ENCODE data around the gene DUSP11. TPM values are rescaled to one million over a fixed set of nuclear protein-coding genes. Genes with fewer than 3 reads are reported as not detected.
"Not testable (repeated sequence)": the region's sequence is repeated elsewhere in the genome, so short reads cannot be mapped to it uniquely, and the experiment has no call there.

Gene DUSP11
- total RNA-seq, 1 donor from 2014 or later = 29.8 TPM

DNA sequence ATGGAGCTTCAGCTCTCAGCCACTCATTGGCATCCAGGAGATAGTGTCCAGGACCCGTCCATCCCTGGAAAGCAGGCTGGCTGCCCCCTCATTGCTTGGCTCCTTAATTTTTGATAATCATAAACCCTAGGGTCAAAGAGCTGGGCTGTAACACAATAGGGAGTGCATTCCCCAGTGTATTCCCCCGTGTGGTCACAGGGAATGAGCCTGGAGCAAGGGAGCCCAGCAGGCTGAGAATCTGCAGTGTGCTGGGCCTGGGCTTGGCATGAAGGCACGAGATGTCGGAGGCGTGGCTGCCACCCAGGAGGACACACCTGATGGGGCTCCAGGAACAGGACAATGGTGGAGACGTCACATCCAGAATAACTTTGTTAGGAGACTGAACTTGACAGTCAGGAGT lies 61.5 kb downstream of the DUSP11 start:
- no peak overlapping the region for H3K4me3 ChIP-seq (ENCODE audit: low read depth, low read length)
- no peaks in the 10 kb centered on the region for H3K27me3 ChIP-seq (ENCODE audit: control insufficient read depth, insufficient read depth, low read length)
- no peak for DNase-seq (ENCODE audit: low read depth)
- H3K36me3 ChIP-seq (ENCODE audit: control insufficient read depth, insufficient read depth, low read length) = no peaks in the 10 kb centered on the region
- TF ChIP-seq, protein P1, sequence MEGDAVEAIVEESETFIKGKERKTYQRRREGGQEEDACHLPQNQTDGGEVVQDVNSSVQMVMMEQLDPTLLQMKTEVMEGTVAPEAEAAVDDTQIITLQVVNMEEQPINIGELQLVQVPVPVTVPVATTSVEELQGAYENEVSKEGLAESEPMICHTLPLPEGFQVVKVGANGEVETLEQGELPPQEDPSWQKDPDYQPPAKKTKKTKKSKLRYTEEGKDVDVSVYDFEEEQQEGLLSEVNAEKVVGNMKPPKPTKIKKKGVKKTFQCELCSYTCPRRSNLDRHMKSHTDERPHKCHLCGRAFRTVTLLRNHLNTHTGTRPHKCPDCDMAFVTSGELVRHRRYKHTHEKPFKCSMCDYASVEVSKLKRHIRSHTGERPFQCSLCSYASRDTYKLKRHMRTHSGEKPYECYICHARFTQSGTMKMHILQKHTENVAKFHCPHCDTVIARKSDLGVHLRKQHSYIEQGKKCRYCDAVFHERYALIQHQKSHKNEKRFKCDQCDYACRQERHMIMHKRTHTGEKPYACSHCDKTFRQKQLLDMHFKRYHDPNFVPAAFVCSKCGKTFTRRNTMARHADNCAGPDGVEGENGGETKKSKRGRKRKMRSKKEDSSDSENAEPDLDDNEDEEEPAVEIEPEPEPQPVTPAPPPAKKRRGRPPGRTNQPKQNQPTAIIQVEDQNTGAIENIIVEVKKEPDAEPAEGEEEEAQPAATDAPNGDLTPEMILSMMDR (IDR thresholded peaks at IDR 0.05; ENCODE audit: insufficient read depth, low read length, poor library complexity, severe bottlenecking) = no peak

DNA sequence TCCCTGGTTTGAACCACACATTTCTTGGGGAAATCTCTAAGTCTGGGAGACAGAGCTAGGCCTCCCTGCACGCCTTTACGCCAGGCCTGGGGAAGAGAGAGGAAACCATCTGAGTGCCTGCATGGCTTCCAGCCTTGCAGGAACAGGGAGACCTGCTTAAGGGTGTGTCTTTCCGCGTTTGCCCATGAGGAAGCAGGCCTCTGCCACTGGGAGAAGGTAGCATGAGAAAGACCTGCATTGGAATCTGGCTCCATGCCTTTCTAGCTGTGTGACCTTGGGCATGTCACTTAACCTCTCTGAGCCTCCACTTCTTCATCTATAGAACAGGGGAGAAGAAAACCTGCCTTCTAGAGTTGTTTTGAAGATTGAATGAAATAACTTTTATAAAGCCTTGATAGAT lies 62.2 kb downstream of the DUSP11 start:
- not testable (repeated sequence) for H3K27me3 ChIP-seq (ENCODE audit: control insufficient read depth, insufficient read depth, low read length); H3K36me3 ChIP-seq (ENCODE audit: control insufficient read depth, insufficient read depth, low read length); H3K4me3 ChIP-seq (ENCODE audit: low read depth, low read length); DNase-seq (ENCODE audit: low read depth)

DNA sequence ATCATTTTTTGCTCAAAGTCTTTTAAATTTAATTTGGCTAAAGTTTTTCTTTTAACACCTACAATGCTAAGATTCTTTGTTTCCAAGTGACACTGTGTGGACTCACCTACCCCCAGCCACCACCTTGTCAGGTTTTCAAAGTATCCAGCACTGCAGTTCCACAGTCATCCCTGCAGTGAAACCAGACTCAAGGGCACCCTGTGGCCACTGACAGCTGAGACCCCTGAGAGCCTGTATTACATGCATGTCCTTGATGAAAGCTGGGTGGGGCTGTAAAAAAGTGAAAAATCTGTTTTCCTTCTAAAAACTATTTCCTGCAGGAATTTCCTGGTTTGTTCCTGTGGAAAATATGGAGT lies 62.7 kb downstream of the DUSP11 start:
- Histone ChIP-seq H3K36me3 (ENCODE audit: control insufficient read depth, insufficient read depth, low read length) (no peaks in the 10 kb centered on the region), H3K27me3 (ENCODE audit: control insufficient read depth, insufficient read depth, low read length) (no peaks in the 10 kb centered on the region), H3K4me3 (ENCODE audit: low read depth, low read length) (no peak overlapping the region)
- TF ChIP-seq, protein P1 (IDR thresholded peaks at IDR 0.05; ENCODE audit: insufficient read depth, low read length, poor library complexity, severe bottlenecking) = no peak
- DNase-seq (ENCODE audit: low read depth) = no peak

DNA sequence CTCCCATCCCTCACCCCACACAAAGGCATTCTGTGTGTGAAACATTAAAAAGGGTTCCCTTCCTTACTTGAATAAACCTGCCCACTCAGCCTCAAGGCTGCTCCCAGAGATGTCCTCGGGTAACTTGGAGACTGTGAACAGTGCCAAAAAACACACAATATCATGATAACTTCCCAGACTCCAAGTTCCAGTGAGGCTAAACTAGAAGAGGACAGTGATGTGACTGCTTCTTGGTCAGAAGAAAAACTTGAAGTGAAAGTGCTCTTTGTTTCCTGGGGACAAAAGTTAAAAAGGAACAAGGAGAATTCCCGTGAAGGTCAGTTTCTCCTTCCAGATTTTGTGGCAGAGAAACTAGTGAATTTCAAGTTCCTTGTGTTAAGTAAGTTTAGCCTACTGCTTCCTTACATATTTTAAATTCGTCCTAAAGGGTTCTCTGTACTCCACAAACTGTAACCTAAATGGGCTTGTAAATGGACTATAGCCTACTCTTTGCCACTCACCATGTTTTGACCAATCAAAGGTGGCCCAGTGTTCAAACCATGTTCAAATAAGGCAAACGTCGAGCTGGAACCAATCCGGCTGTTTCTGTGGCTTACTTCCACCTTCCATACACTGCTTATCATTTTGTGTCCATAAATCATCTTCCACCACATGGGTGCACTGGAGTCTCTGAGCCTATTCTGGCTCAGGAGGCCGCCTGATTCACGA lies 63.2 kb downstream of the DUSP11 start:
- no peak for DNase-seq (ENCODE audit: low read depth)
- TF ChIP-seq, protein P1 (IDR thresholded peaks at IDR 0.05; ENCODE audit: insufficient read depth, low read length, poor library complexity, severe bottlenecking) = no peak
- Histone ChIP-seq H3K27me3 (ENCODE audit: control insufficient read depth, insufficient read depth, low read length) (no peaks in the 10 kb centered on the region), H3K36me3 (ENCODE audit: control insufficient read depth, insufficient read depth, low read length) (no peaks in the 10 kb centered on the region), H3K4me3 (ENCODE audit: low read depth, low read length) (no peak overlapping the region)

DNA sequence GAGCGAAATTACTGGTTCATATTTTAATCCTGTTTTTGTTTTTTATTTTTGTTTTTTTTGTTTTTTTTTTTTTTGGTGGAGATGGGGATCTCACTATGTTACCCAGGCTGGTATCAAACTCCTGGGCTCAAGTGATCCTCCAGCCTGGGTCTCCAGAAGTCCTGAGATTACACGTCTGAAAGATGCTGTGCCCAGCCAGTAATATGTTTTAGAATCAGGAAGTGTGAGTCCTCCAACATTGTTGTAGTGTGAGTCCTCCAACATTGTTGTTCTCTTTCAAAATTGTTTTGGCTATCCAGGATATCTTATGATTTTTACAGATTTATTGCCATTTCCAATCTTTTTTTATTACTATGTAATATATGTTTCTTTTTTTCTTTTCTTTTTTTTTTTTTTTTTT lies 65.8 kb downstream of the DUSP11 start:
- DNase-seq (ENCODE audit: low read depth) = no peak
- H3K4me3 ChIP-seq (ENCODE audit: low read depth, low read length) = no peak overlapping the region
- H3K27me3 ChIP-seq (ENCODE audit: control insufficient read depth, insufficient read depth, low read length) = no peaks in the 10 kb centered on the region
- H3K36me3 ChIP-seq (ENCODE audit: control insufficient read depth, insufficient read depth, low read length) = no peaks in the 10 kb centered on the region
- TF ChIP-seq, protein P1 (IDR thresholded peaks at IDR 0.05; ENCODE audit: insufficient read depth, low read length, poor library complexity, severe bottlenecking) = no peak

Other genes starting within 250 kb of the DUSP11 start
- not detected in 2 replicates for gene NAT8, start 137.7 kb downstream of the DUSP11 start, total RNA-seq
- gene TPRKB, start 42.8 kb downstream of the DUSP11 start, total RNA-seq = 40.1 and 86.8 TPM in 2 replicates
- gene C2orf78, start 4.1 kb upstream of the DUSP11 start, total RNA-seq = not detected in 2 replicates
- gene STAMBP, start 48.9 kb upstream of the DUSP11 start, total RNA-seq = 34.0 and 42.5 TPM in 2 replicates
- gene ACTG2, start 112.9 kb upstream of the DUSP11 start, total RNA-seq = 0.27 and 2.1 TPM in 2 replicates
- gene DGUOK, start 146.8 kb upstream of the DUSP11 start, total RNA-seq = 66.8 and 71.3 TPM in 2 replicates
- 11.0 and 13.7 TPM in 2 replicates for gene TET3, start 204.8 kb upstream of the DUSP11 start, total RNA-seq